HEK293 (cell line): ENCODE data around the gene SLC22A17.

Source experiments
- CTCF ChIA-PET: fragments of 350-600 bp; formaldehyde crosslinking; extraction: SDS; loops from one replicate; lab custom pipeline; 2021; ENCODE audit warnings: antibody characterized with exemption; lab: Yijun Ruan, JAX
- POLR2A ChIA-PET: fragments of 300-600 bp; formaldehyde crosslinking; extraction: SDS; loops from one replicate; lab custom pipeline; 2020; ENCODE audit warnings: antibody characterized with exemption, inconsistent platforms; lab: Yijun Ruan, JAX
- H3K27ac ChIP-seq: fragments of 200-500 bp; sonication (Bioruptor generic); 2 replicates; pipeline ENCODE4 v1.5.1; 2014; ENCODE audit warnings: low read depth, low read length, control low read depth, inconsistent platforms; ENCODE audit errors: extremely low read depth
- H3K36me3 ChIP-seq, 2 experiments: fragments of 200-500 bp in 1 of 2; sonication (Bioruptor generic) in 1 of 2; 1 replicate in 1 of 2; 2 replicates in 1 of 2; pipeline ENCODE4 v1.5.1; 2014 to 2017; ENCODE audit warnings: inconsistent platforms in 2 of 2, low read length in 2 of 2; ENCODE audit not compliant: control insufficient read depth in 2 of 2, insufficient read depth in 1 of 2
- H3K4me1 ChIP-seq: fragments of 200-500 bp; sonication (Bioruptor generic); 2 replicates; pipeline ENCODE4 v1.5.1; 2014; ENCODE audit warnings: mild to moderate bottlenecking, low read length, inconsistent platforms; ENCODE audit not compliant: control insufficient read depth, insufficient read depth
- H3K4me3 ChIP-seq: 2 replicates; pipeline ENCODE4 v1.5.1; 2011; ENCODE audit warnings: low read depth, mild to moderate bottlenecking, control low read depth, low read length, moderate library complexity
- H3K9me3 ChIP-seq: fragments of 200-500 bp; sonication (Bioruptor generic); 2 replicates; pipeline ENCODE4 v1.5.1; 2014; ENCODE audit warnings: low read depth, low read length, inconsistent platforms; ENCODE audit not compliant: control insufficient read depth, insufficient read depth
- GLIS2 ChIP-seq: fragments of 450-650 bp; formaldehyde crosslinking; IDR thresholded peaks from 2 replicates; pipeline ENCODE4 v1.5.1; 2016; ENCODE audit warnings: missing biosample characterization, missing genetic modification characterization
- KLF8 ChIP-seq: fragments of 450-650 bp; formaldehyde crosslinking; IDR thresholded peaks from 2 replicates; pipeline ENCODE4 v1.5.1; 2016; ENCODE audit warnings: missing biosample characterization, missing genetic modification characterization
- TCF7L2 ChIP-seq: IDR thresholded peaks from 2 replicates; pipeline ENCODE4 v1.6.1; 2011; ENCODE audit warnings: low read depth, mild to moderate bottlenecking, inconsistent platforms, low read length, moderate library complexity, borderline replicate concordance
- ZBTB11 ChIP-seq: fragments of 450-650 bp; formaldehyde crosslinking; conservative IDR thresholded peaks from 2 replicates; pipeline ENCODE4 v1.5.1; 2016; ENCODE audit warnings: low read depth, missing biosample characterization, missing genetic modification characterization
- ZBTB26 ChIP-seq: fragments of 450-650 bp; formaldehyde crosslinking; optimal IDR thresholded peaks from 2 replicates; pipeline ENCODE3; 2016; ENCODE audit warnings: missing biosample characterization, mild to moderate bottlenecking, missing genetic modification characterization
- ZBTB48 ChIP-seq: fragments of 450-650 bp; formaldehyde crosslinking; IDR thresholded peaks from 2 replicates; pipeline ENCODE4 v1.5.1; 2016; ENCODE audit warnings: missing biosample characterization, missing genetic modification characterization
- ZNF146 ChIP-seq: fragments of 450-650 bp; formaldehyde crosslinking; IDR thresholded peaks from 2 replicates; pipeline ENCODE4 v1.5.1; 2016; ENCODE audit warnings: missing biosample characterization, missing genetic modification characterization
- ZNF16 ChIP-seq: fragments of 450-650 bp; formaldehyde crosslinking; IDR thresholded peaks from 2 replicates; pipeline ENCODE4 v1.5.1; 2016; ENCODE audit warnings: low read depth, missing biosample characterization, missing genetic modification characterization
- ZNF19 ChIP-seq: fragments of 450-650 bp; formaldehyde crosslinking; IDR thresholded peaks from 2 replicates; pipeline ENCODE4; 2016; ENCODE audit warnings: missing biosample characterization, missing genetic modification characterization, low read depth
- ZNF211 ChIP-seq: fragments of 450-650 bp; formaldehyde crosslinking; IDR thresholded peaks from 2 replicates; pipeline ENCODE4 v1.5.1; 2016; ENCODE audit warnings: low read depth, missing biosample characterization, missing genetic modification characterization
- ZNF239 ChIP-seq: fragments of 450-650 bp; formaldehyde crosslinking; IDR thresholded peaks from 2 replicates; pipeline ENCODE4 v1.5.1; 2016; ENCODE audit warnings: missing biosample characterization, missing genetic modification characterization
- ZNF302 ChIP-seq: fragments of 450-650 bp; formaldehyde crosslinking; IDR thresholded peaks from 2 replicates; pipeline ENCODE4 v1.5.1; 2016; ENCODE audit warnings: missing biosample characterization, missing genetic modification characterization, low read depth
- ZNF37A ChIP-seq: fragments of 450-650 bp; IDR thresholded peaks from 2 replicates; pipeline ENCODE4 v1.5.1; 2018; ENCODE audit warnings: missing biosample characterization, missing genetic modification characterization
- ZNF473 ChIP-seq: fragments of 450-650 bp; formaldehyde crosslinking; IDR thresholded peaks from 2 replicates; pipeline ENCODE4 v1.5.1; 2017; ENCODE audit warnings: missing biosample characterization, missing genetic modification characterization
- ZNF510 ChIP-seq: fragments of 450-650 bp; formaldehyde crosslinking; IDR thresholded peaks from 2 replicates; pipeline ENCODE4 v1.5.1; 2018; ENCODE audit warnings: mild to moderate bottlenecking, missing genetic modification characterization, missing biosample characterization; ENCODE audit not compliant: insufficient replicate concordance
- ZNF544 ChIP-seq: fragments of 450-650 bp; formaldehyde crosslinking; IDR thresholded peaks from 2 replicates; pipeline ENCODE4 v1.5.0; 2017; ENCODE audit warnings: missing biosample characterization, missing genetic modification characterization
- ZNF701 ChIP-seq: fragments of 450-650 bp; formaldehyde crosslinking; IDR thresholded peaks from 2 replicates; pipeline ENCODE4 v1.5.1; 2016; ENCODE audit warnings: missing biosample characterization, missing genetic modification characterization
- ZNF791 ChIP-seq: fragments of 450-650 bp; formaldehyde crosslinking; IDR thresholded peaks from 2 replicates; pipeline ENCODE4 v1.5.1; 2016; ENCODE audit warnings: missing biosample characterization, missing genetic modification characterization
- TF ChIP-seq, protein P1 (sequence below): fragments of 450-650 bp; formaldehyde crosslinking; IDR thresholded peaks from 2 replicates; pipeline ENCODE4 v1.5.1; 2016; ENCODE audit warnings: missing biosample characterization, missing genetic modification characterization
- TF ChIP-seq, protein P2 (sequence below): fragments of 450-650 bp; formaldehyde crosslinking; IDR thresholded peaks from 2 replicates; pipeline ENCODE4 v1.5.1; 2017; ENCODE audit warnings: missing biosample characterization, missing genetic modification characterization
- TF ChIP-seq, protein P3 (sequence below): IDR thresholded peaks from 2 replicates; pipeline ENCODE4 v1.6.1; 2011; ENCODE audit warnings: mild to moderate bottlenecking, low read depth, low read length, borderline replicate concordance
- TF ChIP-seq, protein P4 (sequence below): fragments of 450-650 bp; formaldehyde crosslinking; IDR thresholded peaks from 2 replicates; pipeline ENCODE4 v1.5.1; 2016; ENCODE audit warnings: missing biosample characterization, missing genetic modification characterization

SLC22A17 gene

GRCh38 chr14:23351681-23352505 lies 794 bp downstream of the SLC22A17 start (continued):
- TF ChIP-seq, protein P1, sequence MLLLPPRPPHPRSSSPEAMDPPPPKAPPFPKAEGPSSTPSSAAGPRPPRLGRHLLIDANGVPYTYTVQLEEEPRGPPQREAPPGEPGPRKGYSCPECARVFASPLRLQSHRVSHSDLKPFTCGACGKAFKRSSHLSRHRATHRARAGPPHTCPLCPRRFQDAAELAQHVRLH (tag by site-specific recombination): no peak

GRCh38 chr14:23349156-23349845 lies 3.4 kb downstream of the SLC22A17 start:
- POLR2A ChIA-PET: interaction anchor here (0.6 kb wide), 1 partner anchor 22 kb away, joined by 3 read pairs; no protein-coding TSS in a partner anchor

DNA sequence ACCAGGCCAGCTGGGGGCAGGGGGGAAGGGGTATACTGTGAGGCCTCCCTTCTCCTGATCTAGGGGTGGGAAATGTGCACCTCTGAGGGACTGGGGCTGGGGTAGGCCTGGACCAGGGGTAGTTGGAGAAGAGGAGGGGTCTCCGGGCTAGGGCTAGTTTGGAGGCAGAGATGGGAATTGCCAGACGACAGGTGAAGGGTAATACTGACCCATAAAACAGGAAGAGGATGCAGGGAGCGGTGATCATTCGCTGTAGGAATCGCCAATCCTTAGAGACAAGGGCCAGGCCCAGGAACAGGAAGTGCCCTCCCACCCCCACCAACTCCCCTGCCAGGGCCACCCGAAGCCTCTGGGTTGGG lies 4.4 kb downstream of the SLC22A17 start:
- Histone ChIP-seq H3K9me3 (no peaks in the 10 kb centered on the region), H3K4me3 (no peak overlapping the region), H3K4me1 (no peaks in the 10 kb centered on the region), H3K36me3 (no peaks in the 10 kb centered on the region), H3K27ac (no peak overlapping the region)
- ChIA-PET CTCF (interaction anchor here (0.6 kb wide), 1 partner anchor 12 kb away, joined by 3 read pairs; no protein-coding TSS in a partner anchor), POLR2A (interaction anchor here (0.6 kb wide), 1 partner anchor 21 kb away, joined by 3 read pairs; no protein-coding TSS in a partner anchor)
- TF ChIP-seq ZNF544 (tag by site-specific recombination) (no peak), ZBTB26 (no peak), ZNF19 (tag by site-specific recombination) (no peak), ZNF37A (tag by site-specific recombination) (no peak), ZBTB11 (no peak), KLF8 (tag by site-specific recombination) (no peak), ZNF239 (tag by site-specific recombination) (no peak), ZBTB48 (no peak), TCF7L2 (no peak)
- TF ChIP-seq, protein P2, sequence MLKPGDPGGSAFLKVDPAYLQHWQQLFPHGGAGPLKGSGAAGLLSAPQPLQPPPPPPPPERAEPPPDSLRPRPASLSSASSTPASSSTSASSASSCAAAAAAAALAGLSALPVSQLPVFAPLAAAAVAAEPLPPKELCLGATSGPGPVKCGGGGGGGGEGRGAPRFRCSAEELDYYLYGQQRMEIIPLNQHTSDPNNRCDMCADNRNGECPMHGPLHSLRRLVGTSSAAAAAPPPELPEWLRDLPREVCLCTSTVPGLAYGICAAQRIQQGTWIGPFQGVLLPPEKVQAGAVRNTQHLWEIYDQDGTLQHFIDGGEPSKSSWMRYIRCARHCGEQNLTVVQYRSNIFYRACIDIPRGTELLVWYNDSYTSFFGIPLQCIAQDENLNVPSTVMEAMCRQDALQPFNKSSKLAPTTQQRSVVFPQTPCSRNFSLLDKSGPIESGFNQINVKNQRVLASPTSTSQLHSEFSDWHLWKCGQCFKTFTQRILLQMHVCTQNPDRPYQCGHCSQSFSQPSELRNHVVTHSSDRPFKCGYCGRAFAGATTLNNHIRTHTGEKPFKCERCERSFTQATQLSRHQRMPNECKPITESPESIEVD (tag by site-specific recombination): no peak
- TF ChIP-seq, all 188 proteins: peak for 0

More at GRCh38 chr14:23349156-23349845, 3.4 kb downstream of the SLC22A17 start:
- no peak overlapping the region for H3K4me3 ChIP-seq
- no peaks in the 10 kb centered on the region for H3K9me3 ChIP-seq
- H3K4me1 ChIP-seq: no peaks in the 10 kb centered on the region
- no peak for TF ChIP-seq ZNF791 (tag by site-specific recombination)
- no peak for TF ChIP-seq ZNF510 (tag by site-specific recombination)
- no peak for TF ChIP-seq ZNF701 (tag by site-specific recombination)
- no peak for TF ChIP-seq ZNF302 (tag by site-specific recombination)
- no peak for TF ChIP-seq GLIS2 (tag by site-specific recombination)
- no peak for TF ChIP-seq ZNF16 (tag by site-specific recombination)
- no peak for TF ChIP-seq ZNF211
- TF ChIP-seq, protein P3, sequence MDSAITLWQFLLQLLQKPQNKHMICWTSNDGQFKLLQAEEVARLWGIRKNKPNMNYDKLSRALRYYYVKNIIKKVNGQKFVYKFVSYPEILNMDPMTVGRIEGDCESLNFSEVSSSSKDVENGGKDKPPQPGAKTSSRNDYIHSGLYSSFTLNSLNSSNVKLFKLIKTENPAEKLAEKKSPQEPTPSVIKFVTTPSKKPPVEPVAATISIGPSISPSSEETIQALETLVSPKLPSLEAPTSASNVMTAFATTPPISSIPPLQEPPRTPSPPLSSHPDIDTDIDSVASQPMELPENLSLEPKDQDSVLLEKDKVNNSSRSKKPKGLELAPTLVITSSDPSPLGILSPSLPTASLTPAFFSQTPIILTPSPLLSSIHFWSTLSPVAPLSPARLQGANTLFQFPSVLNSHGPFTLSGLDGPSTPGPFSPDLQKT: no peak
- TF ChIP-seq, protein P4, sequence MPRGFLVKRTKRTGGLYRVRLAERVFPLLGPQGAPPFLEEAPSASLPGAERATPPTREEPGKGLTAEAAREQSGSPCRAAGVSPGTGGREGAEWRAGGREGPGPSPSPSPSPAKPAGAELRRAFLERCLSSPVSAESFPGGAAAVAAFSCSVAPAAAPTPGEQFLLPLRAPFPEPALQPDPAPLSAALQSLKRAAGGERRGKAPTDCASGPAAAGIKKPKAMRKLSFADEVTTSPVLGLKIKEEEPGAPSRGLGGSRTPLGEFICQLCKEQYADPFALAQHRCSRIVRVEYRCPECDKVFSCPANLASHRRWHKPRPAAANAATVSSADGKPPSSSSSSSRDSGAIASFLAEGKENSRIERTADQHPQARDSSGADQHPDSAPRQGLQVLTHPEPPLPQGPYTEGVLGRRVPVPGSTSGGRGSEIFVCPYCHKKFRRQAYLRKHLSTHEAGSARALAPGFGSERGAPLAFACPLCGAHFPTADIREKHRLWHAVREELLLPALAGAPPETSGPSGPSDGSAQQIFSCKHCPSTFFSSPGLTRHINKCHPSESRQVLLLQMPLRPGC (tag by site-specific recombination): no peak
- TF ChIP-seq ZNF473 (tag by site-specific recombination): no peak
- no peak for TF ChIP-seq ZNF146 (tag by site-specific recombination)
- TF ChIP-seq ZNF544 (tag by site-specific recombination): no peak
- TF ChIP-seq, all 188 proteins: peak for 0
- Histone ChIP-seq H3K36me3 (no peaks in the 10 kb centered on the region), H3K27ac (no peak overlapping the region)
- CTCF ChIA-PET: no interaction called here
